GM23248 (cell line): ENCODE data around the gene ZBED1. TPM values are rescaled to one million over a fixed set of nuclear protein-coding genes. Genes with fewer than 3 reads are reported as not detected.

ENCODE experiments used
- DNase-seq: peaks from one replicate; pipeline ENCODE4 v3.0.0-alpha.2; 2015
- H2AFZ ChIP-seq: fragments of 200-600 bp; sonication (generic); 2 replicates; pipeline ENCODE4 v1.6.1; 2016; ENCODE audit warnings: antibody characterized with exemption
- H3F3A ChIP-seq: fragments of 200-600 bp; sonication (generic); 2 replicates; pipeline ENCODE4 v1.6.1; 2016; ENCODE audit warnings: mild to moderate bottlenecking, antibody characterized with exemption, mixed run types; ENCODE audit not compliant: insufficient read depth
- H3K27ac ChIP-seq: fragments of 200-600 bp; sonication (generic); 2 replicates; pipeline ENCODE4 v1.5.1; 2016; ENCODE audit warnings: mild to moderate bottlenecking
- H3K27me3 ChIP-seq: fragments of 200-600 bp; sonication (generic); replicated peaks from 2 replicates; pipeline ENCODE4 v1.6.1; 2016; ENCODE audit warnings: mild to moderate bottlenecking; ENCODE audit not compliant: insufficient read depth
- H3K36me3 ChIP-seq: fragments of 200-600 bp; sonication (generic); 2 replicates; pipeline ENCODE4 v1.6.1; 2016; ENCODE audit warnings: low read depth, mild to moderate bottlenecking
- H3K4me1 ChIP-seq: fragments of 200-600 bp; sonication (generic); 2 replicates; pipeline ENCODE4 v1.6.1; 2016; ENCODE audit warnings: mild to moderate bottlenecking; ENCODE audit not compliant: insufficient read depth
- H3K4me2 ChIP-seq: fragments of 200-600 bp; sonication (generic); one replicate; pipeline ENCODE4 v1.6.1; 2016; ENCODE audit warnings: mild to moderate bottlenecking; ENCODE audit not compliant: unreplicated experiment
- H3K4me3 ChIP-seq: fragments of 200-600 bp; sonication (generic); 2 replicates; pipeline ENCODE4 v1.5.1; 2016; ENCODE audit warnings: mild to moderate bottlenecking
- H3K79me2 ChIP-seq: fragments of 200-600 bp; sonication (generic); 2 replicates; pipeline ENCODE4 v1.6.1; 2016; ENCODE audit warnings: mild to moderate bottlenecking; ENCODE audit not compliant: insufficient read depth
- H3K9ac ChIP-seq: fragments of 200-600 bp; sonication (generic); 2 replicates; pipeline ENCODE4 v1.6.1; 2016; ENCODE audit warnings: mild to moderate bottlenecking
- H3K9me2 ChIP-seq: fragments of 200-600 bp; sonication (generic); 2 replicates; pipeline ENCODE4 v1.6.1; 2016; ENCODE audit warnings: mixed run types, mild to moderate bottlenecking, moderate library complexity; ENCODE audit not compliant: insufficient read depth
- H3K9me3 ChIP-seq: fragments of 200-600 bp; sonication (generic); one replicate; pipeline ENCODE4 v1.6.1; 2017; ENCODE audit warnings: low read depth
- H4K20me1 ChIP-seq: fragments of 200-600 bp; sonication (generic); 2 replicates; pipeline ENCODE4 v1.6.0; 2016; ENCODE audit not compliant: insufficient read depth
- EZH2 ChIP-seq: fragments of 200-600 bp; sonication (generic); IDR thresholded peaks from 2 replicates; pipeline ENCODE4 v1.6.1; 2018; ENCODE audit warnings: antibody characterized with exemption, mild to moderate bottlenecking; ENCODE audit not compliant: insufficient read depth, poor library complexity, severe bottlenecking
- EZH2phosphoT487 ChIP-seq: fragments of 200-600 bp; sonication (generic); IDR thresholded peaks from 2 replicates; pipeline ENCODE4 v1.6.1; 2018; ENCODE audit warnings: antibody characterized with exemption, moderate library complexity, mild to moderate bottlenecking, low read depth; ENCODE audit not compliant: insufficient read depth
- WGBS, 2 experiments: methylation state at CpG; one replicate each; pipeline ENCODE4 v1.1.6; 2015 to 2017; ENCODE audit warnings: low lambda C conversion rate in 2 of 2, low coverage in 1 of 2; ENCODE audit errors: missing lambda C conversion rate in 2 of 2; 5-methylcytosine and 5-hydroxymethylcytosine counted together
- in situ Hi-C: fragments of 300-500 bp; cut with MboI; formaldehyde crosslinking; loops from 2 replicates; pipeline ENCODE4 v1.15.0; 2020
- polyA plus RNA-seq: library from polyadenylated mRNA; unstranded; fragments of >200 nt; fragmentation: Nextera tagmentation; extraction: Ambion mirVana; gene quantifications from 2 replicates; pipeline ENCODE4 v1.2.1, GENCODE V29; 2016
- total RNA-seq: library from RNA; depleted of rRNA; stranded (reverse); fragments of >200 nt; shearing (Covaris generic); gene quantifications from 2 replicates; pipeline ENCODE4 v1.2.3, GENCODE V29; 2014

Gene ZBED1
- total and polyA plus RNA-seq, 2 experiments from 2014 or later: 20.7 to 31.1 TPM

GRCh38 chrX:2489446-2490445 is 11.0 kb downstream of the ZBED1 start:
- H3K27me3 ChIP-seq: no peaks in the 10 kb centered on the region
- H3K4me3 ChIP-seq: no peak overlapping the region
- H2AFZ ChIP-seq: no peak overlapping the region
- in situ Hi-C loops: no loop called here
- WGBS, 2 experiments: 95 to 97% methylated on average over 60 to 65 of the region's 65 CpGs
- no peak for DNase-seq
- H3K9me3 ChIP-seq: no peaks in the 10 kb centered on the region
- H4K20me1 ChIP-seq: no peaks in the 10 kb centered on the region
- no peaks in the 10 kb centered on the region for H3K9me2 ChIP-seq
- H3K9ac ChIP-seq: no peak overlapping the region
- H3K79me2 ChIP-seq: peaks cover 53% of the 10 kb centered on the region
- no peak for TF ChIP-seq EZH2
- no peak for TF ChIP-seq EZH2phosphoT487
- no peak overlapping the region for H3K27ac ChIP-seq
- no peaks in the 10 kb centered on the region for H3K4me1 ChIP-seq
- peaks cover 19% of the 10 kb centered on the region for H3F3A ChIP-seq
- no peak overlapping the region for H3K4me2 ChIP-seq
- no peaks in the 10 kb centered on the region for H3K36me3 ChIP-seq

DNA sequence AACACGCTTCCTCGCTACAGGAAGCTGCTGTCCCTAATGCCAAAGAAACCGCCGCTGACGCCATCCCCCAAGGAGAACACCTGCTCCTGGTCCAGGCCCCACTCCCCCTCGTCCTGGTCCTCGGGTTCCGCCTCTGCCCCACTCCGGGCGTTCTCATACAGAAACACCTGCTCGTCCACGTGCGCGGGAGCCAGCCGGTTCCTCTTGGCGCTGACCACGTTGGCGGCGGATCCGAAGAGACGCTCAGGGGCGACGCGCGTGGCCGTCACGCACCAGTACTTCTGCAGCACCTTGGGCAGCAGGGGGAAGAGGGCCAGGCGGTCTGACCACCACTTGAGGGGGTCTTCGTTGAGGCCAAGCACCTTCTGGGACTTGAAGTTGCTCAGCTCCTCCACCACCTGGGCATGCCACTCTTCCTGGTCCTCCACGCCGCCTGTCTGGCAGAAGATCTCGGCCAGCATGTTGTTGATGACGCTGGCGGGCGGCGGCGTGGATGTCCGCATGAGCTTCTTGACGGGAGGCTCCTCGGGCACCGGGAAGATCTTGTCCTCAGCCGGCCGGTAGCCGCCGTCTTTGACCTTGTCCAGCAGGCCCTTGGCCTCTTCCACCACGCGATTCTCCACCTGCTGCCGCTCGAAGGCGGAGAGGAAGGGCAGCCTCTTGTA is 12.0 kb downstream of the ZBED1 start:
- WGBS, 2 experiments: 98% methylated on average over 47 to 50 of the region's 50 CpGs
- Histone ChIP-seq H3K4me3 (no peak overlapping the region), H3F3A (peaks cover 29% of the 10 kb centered on the region), H3K9me3 (no peaks in the 10 kb centered on the region), H3K4me1 (peaks cover 9% of the 10 kb centered on the region; the same call in 1 of the 2 replicates), H3K27me3 (no peaks in the 10 kb centered on the region), H3K36me3 (no peaks in the 10 kb centered on the region), H3K4me2 (no peak overlapping the region), H3K9ac (no peak overlapping the region), H3K79me2 (peaks cover 47% of the 10 kb centered on the region), H4K20me1 (no peaks in the 10 kb centered on the region), H2AFZ (no peak overlapping the region), H3K9me2 (no peaks in the 10 kb centered on the region), H3K27ac (no peak overlapping the region)
- no peak for TF ChIP-seq EZH2phosphoT487
- no peak for TF ChIP-seq EZH2
- DNase-seq: no peak
- in situ Hi-C loops: no loop called here

GRCh38 chrX:2487366-2487765 is 13.4 kb downstream of the ZBED1 start:
- peaks cover 46% of the 10 kb centered on the region for H3K79me2 ChIP-seq
- no peak overlapping the region for H2AFZ ChIP-seq
- H3K36me3 ChIP-seq: no peaks in the 10 kb centered on the region
- in situ Hi-C loops: no loop called here
- H3K27ac ChIP-seq: no peak overlapping the region
- H3K27me3 ChIP-seq: no peaks in the 10 kb centered on the region
- 91 to 92% methylated on average over 15 to 16 of the region's 16 CpGs for WGBS, 2 experiments
- peaks cover 33% of the 10 kb centered on the region for H3F3A ChIP-seq
- no peak overlapping the region for H3K4me2 ChIP-seq
- H3K9ac ChIP-seq: no peak overlapping the region
- no peak overlapping the region for H3K4me3 ChIP-seq
- H3K9me2 ChIP-seq: no peaks in the 10 kb centered on the region
- DNase-seq: no peak
- H3K4me1 ChIP-seq: peaks cover 11% of the 10 kb centered on the region; the same call in 1 of the 2 replicates
- no peaks in the 10 kb centered on the region for H3K9me3 ChIP-seq
- no peaks in the 10 kb centered on the region for H4K20me1 ChIP-seq
- TF ChIP-seq EZH2 (no peak), EZH2phosphoT487 (no peak)

DNA sequence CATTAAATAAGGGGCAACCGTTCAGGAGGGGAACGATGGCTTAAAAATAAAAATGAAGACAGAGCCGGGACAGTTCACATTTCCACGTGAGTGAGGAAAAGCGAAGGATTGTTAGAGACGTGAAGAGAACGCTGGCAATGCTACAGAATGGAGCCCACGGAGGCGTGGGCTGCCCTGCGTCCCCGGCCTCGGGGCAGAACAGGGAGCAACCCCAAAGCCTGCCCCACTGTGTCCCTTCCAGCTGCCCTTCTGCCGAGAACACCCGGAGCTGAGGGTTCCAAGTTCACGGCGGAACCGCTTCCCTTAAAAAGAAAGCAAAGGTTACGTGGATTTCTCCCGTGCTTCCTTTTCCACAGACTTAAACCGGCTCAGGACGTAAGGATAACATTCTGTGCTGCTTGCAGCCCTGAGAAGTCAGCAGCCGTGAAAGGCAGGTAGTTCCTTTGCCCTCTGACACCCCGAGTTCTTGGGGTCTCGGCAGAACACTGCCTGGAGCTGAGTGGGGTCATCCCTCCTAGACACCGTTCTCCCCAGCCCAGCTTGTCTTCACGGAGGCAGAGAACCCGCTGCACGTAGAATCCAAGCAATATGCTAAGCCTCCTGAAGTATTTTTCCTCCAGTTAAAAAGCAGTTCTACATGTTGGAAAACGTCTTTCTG is 14.2 kb downstream of the ZBED1 start:
- Histone ChIP-seq H3F3A (peaks cover 33% of the 10 kb centered on the region), H3K4me1 (peaks cover 11% of the 10 kb centered on the region; the same call in 1 of the 2 replicates), H3K27me3 (no peaks in the 10 kb centered on the region), H3K79me2 (peaks cover 43% of the 10 kb centered on the region), H3K9ac (0 out of 2 replicates have a peak overlapping the region, but pooled peaks have one; percentile 5), H3K9me3 (no peaks in the 10 kb centered on the region), H3K36me3 (no peaks in the 10 kb centered on the region), H3K4me2 (no peak overlapping the region), H3K9me2 (no peaks in the 10 kb centered on the region), H4K20me1 (no peaks in the 10 kb centered on the region), H3K27ac (no peak overlapping the region), H2AFZ (no peak overlapping the region), H3K4me3 (no peak overlapping the region)
- in situ Hi-C loops: no loop called here
- TF ChIP-seq EZH2: no peak
- WGBS, 2 experiments: 89 to 90% methylated on average over 28 to 29 of the region's 29 CpGs
- no peak for DNase-seq
